ENCODE measurements around the gene YIF1A.

Gene YIF1A

GRCh38 chr11:66330931-66331330, 42.0 kb upstream of the YIF1A start:
- TF ChIP-seq CTCF (IDR thresholded peaks at IDR 0.05; ENCODE audit: unreplicated experiment in 3 of 3), result no peak
- Mint-ChIP-seq H3K4me1 (peaks cover 17% of the 10 kb centered on the region), H3K36me3 (ENCODE audit: low read depth) (no peaks in the 10 kb centered on the region), H3K27me3 (ENCODE audit: low read depth) (no peaks in the 10 kb centered on the region), H3K9me3 (no peaks in the 10 kb centered on the region), H3K27ac (no peak overlapping the region), H3K4me3 (no peak overlapping the region)

GRCh38 chr11:66329165-66329673, 40.3 kb upstream of the YIF1A start:
- Mint-ChIP-seq H3K36me3 (ENCODE audit: low read depth) (no peaks in the 10 kb centered on the region), H3K4me3 (no peak overlapping the region), H3K9me3 (no peaks in the 10 kb centered on the region), H3K4me1 (peaks cover 30% of the 10 kb centered on the region), H3K27me3 (ENCODE audit: low read depth) (no peaks in the 10 kb centered on the region), H3K27ac (no peak overlapping the region)
- no peak for TF ChIP-seq CTCF (IDR thresholded peaks at IDR 0.05; ENCODE audit: unreplicated experiment in 3 of 3)

GRCh38 chr11:66328302-66329144, 39.6 kb upstream of the YIF1A start:
- H3K9me3 Mint-ChIP-seq, result no peaks in the 10 kb centered on the region
- H3K4me1 Mint-ChIP-seq, result peaks cover 37% of the 10 kb centered on the region
- no peaks in the 10 kb centered on the region for H3K36me3 Mint-ChIP-seq (ENCODE audit: low read depth)

GRCh38 chr11:66328031-66328301, 39.0 kb upstream of the YIF1A start:
- peak overlapping the region; percentile 77 to 93 (median 86) for H3K27ac Mint-ChIP-seq
- H3K9me3 Mint-ChIP-seq, result no peaks in the 10 kb centered on the region
- no peak for TF ChIP-seq CTCF (IDR thresholded peaks at IDR 0.05; ENCODE audit: unreplicated experiment in 3 of 3)
- H3K27me3 Mint-ChIP-seq (ENCODE audit: low read depth), result no peaks in the 10 kb centered on the region
- no peaks in the 10 kb centered on the region for H3K36me3 Mint-ChIP-seq (ENCODE audit: low read depth)
- H3K4me1 Mint-ChIP-seq, result peaks cover 42% of the 10 kb centered on the region
- H3K4me3 Mint-ChIP-seq, result no peak overlapping the region

More at GRCh38 chr11:66328302-66329144, 39.6 kb upstream of the YIF1A start:
- Mint-ChIP-seq H3K4me3 (peak overlapping the region in 2 of 3 experiments; percentile 17 to 19), H3K27me3 (ENCODE audit: low read depth) (no peaks in the 10 kb centered on the region), H3K27ac (peak overlapping the region; percentile 77 to 93 (median 86))
- peak; percentile 94 to 96 (median 95) for TF ChIP-seq CTCF (IDR thresholded peaks at IDR 0.05; ENCODE audit: unreplicated experiment in 3 of 3)

- peak overlapping the region; percentile 71 to 87 (median 85) for H3K27ac Mint-ChIP-seq
- peaks cover 48% of the 10 kb centered on the region for H3K4me1 Mint-ChIP-seq
- H3K36me3 Mint-ChIP-seq (ENCODE audit: low read depth), result no peaks in the 10 kb centered on the region
- peak overlapping the region in 2 of 3 experiments; percentile 2 to 15 for H3K4me3 Mint-ChIP-seq
- H3K27me3 Mint-ChIP-seq (ENCODE audit: low read depth), result no peaks in the 10 kb centered on the region
- no peak for TF ChIP-seq CTCF (IDR thresholded peaks at IDR 0.05; ENCODE audit: unreplicated experiment in 3 of 3)
- H3K9me3 Mint-ChIP-seq, result no peaks in the 10 kb centered on the region
These were observed 38.5 kb upstream of the YIF1A start for GRCh38 chr11:66327171-66328030.
